Activated naive CD4-positive, alpha-beta T cell treated with anti-CD3 and anti-CD28 coated beads, Interleukin-2, amount 50 U/mL, for 24 hours (primary cell): ENCODE data around the gene RCC2.

Experiments
- H3K27ac Mint-ChIP-seq: one replicate; pipeline ENCODE4 v1.8.0; 2021; ENCODE audit warnings: mild to moderate bottlenecking, mixed read lengths
- H3K27me3 Mint-ChIP-seq: one replicate; pipeline ENCODE4 v1.8.0; 2021; ENCODE audit warnings: mixed read lengths
- H3K36me3 Mint-ChIP-seq: one replicate; pipeline ENCODE4 v1.8.0; 2021; ENCODE audit warnings: mixed read lengths
- H3K4me1 Mint-ChIP-seq: one replicate; pipeline ENCODE4 v1.8.0; 2021; ENCODE audit warnings: mixed read lengths
- H3K4me3 Mint-ChIP-seq: one replicate; pipeline ENCODE4 v1.8.0; 2021; ENCODE audit warnings: mild to moderate bottlenecking, mixed read lengths
- H3K9me3 Mint-ChIP-seq: one replicate; pipeline ENCODE4 v1.8.0; 2021; ENCODE audit warnings: mixed read lengths

RCC2 gene

DNA sequence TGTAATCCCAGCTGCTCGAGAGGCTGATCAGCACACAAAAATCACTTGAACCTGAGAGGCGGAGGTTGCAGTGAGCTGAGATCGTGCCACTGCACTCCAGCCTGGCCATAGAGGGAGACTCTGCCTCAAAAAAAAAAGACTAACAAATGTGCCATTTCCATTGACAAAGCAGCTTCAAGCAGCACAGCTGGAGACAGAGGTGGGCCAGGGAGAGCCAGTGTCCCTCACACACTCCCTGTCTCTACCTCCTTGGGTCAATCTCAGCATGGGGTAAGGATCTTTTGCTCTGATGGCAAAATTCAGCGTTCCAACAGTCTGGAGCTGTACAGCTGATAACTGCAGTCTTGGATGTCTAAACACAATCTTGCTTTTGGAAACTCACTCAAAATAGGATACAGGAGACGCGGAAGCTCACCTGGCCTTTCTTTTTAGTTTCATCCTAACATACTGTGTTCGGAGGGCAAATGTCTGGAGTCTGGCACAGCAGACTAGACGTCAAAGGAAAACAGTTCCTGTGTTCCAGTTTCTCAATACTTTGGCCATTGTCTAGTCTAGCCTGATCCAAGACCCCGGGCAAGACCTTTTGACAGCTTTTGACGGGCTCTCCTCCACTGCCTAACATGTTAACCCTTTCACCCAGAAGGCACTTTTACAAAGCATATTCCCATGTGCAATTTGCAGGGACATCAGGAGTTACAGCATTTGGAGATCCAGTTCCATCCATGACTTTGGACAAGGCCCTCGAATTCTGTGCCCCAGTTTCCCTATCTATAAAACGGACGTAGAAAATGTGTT is 2.9 kb downstream of the RCC2 start:
- H3K36me3 Mint-ChIP-seq = peaks cover 1% of the 10 kb centered on the region
- H3K9me3 Mint-ChIP-seq = no peaks in the 10 kb centered on the region
- no peaks in the 10 kb centered on the region for H3K27me3 Mint-ChIP-seq
- peaks cover 67% of the 10 kb centered on the region for H3K4me1 Mint-ChIP-seq
- H3K4me3 Mint-ChIP-seq = peak overlapping the region; percentile 76
- H3K27ac Mint-ChIP-seq = peak overlapping the region; percentile 74

- H3K9me3 Mint-ChIP-seq = no peaks in the 10 kb centered on the region
- H3K36me3 Mint-ChIP-seq = peaks cover 3% of the 10 kb centered on the region
- H3K27me3 Mint-ChIP-seq = no peaks in the 10 kb centered on the region
- no peak overlapping the region for H3K27ac Mint-ChIP-seq
- H3K4me1 Mint-ChIP-seq = peaks cover 54% of the 10 kb centered on the region
- H3K4me3 Mint-ChIP-seq = no peak overlapping the region
These were observed 4.9 kb downstream of the RCC2 start for GRCh38 chr1:17434601-17435000.

DNA sequence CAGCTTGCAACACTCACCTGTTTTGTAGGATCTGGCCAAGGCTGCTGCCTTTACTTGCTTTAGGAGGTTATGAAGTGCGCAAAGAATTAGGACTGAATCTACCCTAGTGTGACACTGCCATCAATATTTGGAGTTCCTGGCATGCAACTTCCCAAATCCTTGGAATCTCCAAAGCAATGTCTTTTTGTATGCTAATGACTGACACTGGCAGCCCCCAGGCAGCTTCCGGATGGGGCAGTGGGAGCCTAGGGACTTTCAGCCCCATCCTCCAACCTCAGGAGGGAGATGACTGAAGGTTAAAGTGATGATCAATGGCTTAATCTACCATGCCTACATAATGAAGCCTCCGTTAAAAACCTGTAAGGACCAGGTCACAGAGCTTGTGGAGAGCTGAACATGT is 5.5 kb downstream of the RCC2 start:
- Mint-ChIP-seq H3K27ac (no peak overlapping the region), H3K4me3 (no peak overlapping the region)

GRCh38 chr1:17433261-17433660 is 6.2 kb downstream of the RCC2 start:
- Mint-ChIP-seq H3K4me1 (peaks cover 65% of the 10 kb centered on the region), H3K36me3 (peaks cover 3% of the 10 kb centered on the region), H3K27ac (no peak overlapping the region), H3K9me3 (no peaks in the 10 kb centered on the region), H3K4me3 (no peak overlapping the region), H3K27me3 (no peaks in the 10 kb centered on the region)

More for the DNA sequence above, 5.5 kb downstream of the RCC2 start:
- Mint-ChIP-seq H3K27me3 (no peaks in the 10 kb centered on the region), H3K36me3 (peaks cover 3% of the 10 kb centered on the region), H3K4me1 (peaks cover 60% of the 10 kb centered on the region), H3K9me3 (no peaks in the 10 kb centered on the region)

- Mint-ChIP-seq H3K27ac (no peak overlapping the region), H3K36me3 (peaks cover 3% of the 10 kb centered on the region), H3K4me3 (no peak overlapping the region), H3K4me1 (peaks cover 65% of the 10 kb centered on the region), H3K9me3 (no peaks in the 10 kb centered on the region), H3K27me3 (no peaks in the 10 kb centered on the region)
These were observed 7.1 kb downstream of the RCC2 start for GRCh38 chr1:17432412-17432811.

DNA sequence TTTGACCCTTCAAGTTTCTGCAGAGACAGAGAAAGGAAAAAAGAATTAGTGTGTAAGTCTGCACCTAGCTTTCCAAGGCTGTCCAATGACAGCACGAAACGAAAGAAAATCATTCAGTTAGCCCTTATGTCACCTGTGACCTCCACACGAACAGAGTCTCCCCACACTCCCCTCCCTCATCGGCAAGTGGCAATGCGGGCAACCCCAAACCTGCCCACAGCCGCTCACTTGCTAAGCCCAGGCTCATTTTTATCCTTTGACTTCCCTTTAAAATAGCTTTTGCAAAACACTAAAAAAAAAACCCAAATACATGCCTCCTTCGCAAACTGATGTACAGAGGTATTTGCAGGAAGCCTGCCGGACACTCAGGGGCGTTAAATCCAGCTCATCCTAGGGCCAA is 10.3 kb downstream of the RCC2 start:
- Mint-ChIP-seq H3K9me3 (no peaks in the 10 kb centered on the region), H3K4me1 (peaks cover 41% of the 10 kb centered on the region), H3K4me3 (peak overlapping the region; percentile 39), H3K27me3 (no peaks in the 10 kb centered on the region), H3K27ac (no peak overlapping the region), H3K36me3 (peaks cover 9% of the 10 kb centered on the region)

GRCh38 chr1:17427696-17428660 is 11.5 kb downstream of the RCC2 start:
- peak overlapping the region; percentile 70 for H3K27ac Mint-ChIP-seq
- no peak overlapping the region for H3K4me3 Mint-ChIP-seq
- H3K36me3 Mint-ChIP-seq = peaks cover 11% of the 10 kb centered on the region
- H3K27me3 Mint-ChIP-seq = no peaks in the 10 kb centered on the region
- no peaks in the 10 kb centered on the region for H3K9me3 Mint-ChIP-seq
- peaks cover 30% of the 10 kb centered on the region for H3K4me1 Mint-ChIP-seq

DNA sequence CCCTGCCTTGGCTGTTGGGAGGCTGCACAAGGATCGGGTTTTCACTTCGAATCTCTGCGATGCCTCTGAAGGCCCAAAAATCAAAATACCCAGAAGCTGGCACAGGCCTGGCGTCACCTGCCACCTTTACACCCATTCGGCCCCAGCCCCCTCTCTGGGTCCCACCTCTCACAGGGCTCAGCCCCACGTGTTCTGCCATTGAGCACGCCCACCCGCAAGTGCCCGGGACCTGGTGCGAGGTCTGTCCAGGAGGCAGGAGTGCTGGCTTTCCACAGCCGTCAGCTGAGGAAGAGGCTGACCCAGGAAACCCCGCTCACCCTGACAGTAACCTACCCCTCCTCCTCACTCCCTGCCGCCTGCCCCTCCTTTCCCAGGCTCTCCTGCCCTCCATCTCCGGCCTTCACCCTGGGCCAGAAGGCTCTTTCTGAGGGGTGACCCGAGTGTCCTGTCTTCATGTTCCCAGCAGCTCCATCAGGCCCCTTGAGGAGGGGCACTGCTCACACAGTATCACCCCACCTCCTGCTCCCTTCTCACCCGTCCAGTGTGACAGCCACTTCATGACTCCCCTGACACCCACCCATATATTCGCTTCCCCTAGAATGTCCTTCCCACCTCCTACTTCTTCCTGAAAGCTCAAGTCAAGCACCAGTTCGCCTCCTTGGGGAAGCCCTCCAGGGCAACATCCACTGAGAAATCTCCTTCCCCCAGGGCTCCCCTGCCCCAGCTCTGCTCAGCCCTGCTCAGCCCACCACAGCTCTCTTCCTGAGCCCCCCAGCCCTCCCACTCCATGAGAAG is 13.5 kb downstream of the RCC2 start:
- Mint-ChIP-seq H3K27me3 (no peaks in the 10 kb centered on the region), H3K27ac (no peak overlapping the region), H3K4me1 (peaks cover 18% of the 10 kb centered on the region), H3K9me3 (no peaks in the 10 kb centered on the region), H3K4me3 (no peak overlapping the region), H3K36me3 (peaks cover 11% of the 10 kb centered on the region)

GRCh38 chr1:17423781-17424245 is 15.7 kb downstream of the RCC2 start:
- no peaks in the 10 kb centered on the region for H3K9me3 Mint-ChIP-seq
- H3K27me3 Mint-ChIP-seq = no peaks in the 10 kb centered on the region
- peaks cover 14% of the 10 kb centered on the region for H3K36me3 Mint-ChIP-seq
- H3K4me3 Mint-ChIP-seq = no peak overlapping the region
- peaks cover 12% of the 10 kb centered on the region for H3K4me1 Mint-ChIP-seq
- H3K27ac Mint-ChIP-seq = peak overlapping the region; percentile 12

DNA sequence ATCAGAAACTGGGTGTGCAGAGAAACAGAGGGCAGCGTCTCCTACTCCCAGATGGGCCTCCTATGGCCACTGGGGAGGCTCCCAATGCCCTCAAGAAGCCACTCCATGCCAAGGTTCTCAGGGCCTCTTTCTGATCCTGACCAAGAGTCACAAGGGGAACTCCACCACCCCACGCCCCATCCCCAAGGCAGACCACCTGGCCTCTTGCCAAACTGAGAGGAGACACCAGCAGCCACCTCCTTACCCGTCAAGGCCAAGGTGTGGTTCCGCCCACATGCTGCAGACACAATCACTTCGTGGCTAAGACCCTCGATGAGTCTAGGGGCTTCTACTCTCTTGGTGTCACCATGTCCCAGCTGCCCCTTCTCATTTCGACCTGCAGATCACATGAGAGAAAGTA is 17.0 kb downstream of the RCC2 start:
- peaks cover 8% of the 10 kb centered on the region for H3K4me1 Mint-ChIP-seq
- no peaks in the 10 kb centered on the region for H3K9me3 Mint-ChIP-seq
- no peak overlapping the region for H3K27ac Mint-ChIP-seq
- peaks cover 16% of the 10 kb centered on the region for H3K36me3 Mint-ChIP-seq
- no peaks in the 10 kb centered on the region for H3K27me3 Mint-ChIP-seq
- H3K4me3 Mint-ChIP-seq = no peak overlapping the region

- Mint-ChIP-seq H3K36me3 (peaks cover 17% of the 10 kb centered on the region), H3K27me3 (no peaks in the 10 kb centered on the region), H3K27ac (no peak overlapping the region), H3K4me3 (no peak overlapping the region), H3K9me3 (no peaks in the 10 kb centered on the region), H3K4me1 (peaks cover 5% of the 10 kb centered on the region)
These were observed 19.0 kb downstream of the RCC2 start for GRCh38 chr1:17420391-17420918.

DNA sequence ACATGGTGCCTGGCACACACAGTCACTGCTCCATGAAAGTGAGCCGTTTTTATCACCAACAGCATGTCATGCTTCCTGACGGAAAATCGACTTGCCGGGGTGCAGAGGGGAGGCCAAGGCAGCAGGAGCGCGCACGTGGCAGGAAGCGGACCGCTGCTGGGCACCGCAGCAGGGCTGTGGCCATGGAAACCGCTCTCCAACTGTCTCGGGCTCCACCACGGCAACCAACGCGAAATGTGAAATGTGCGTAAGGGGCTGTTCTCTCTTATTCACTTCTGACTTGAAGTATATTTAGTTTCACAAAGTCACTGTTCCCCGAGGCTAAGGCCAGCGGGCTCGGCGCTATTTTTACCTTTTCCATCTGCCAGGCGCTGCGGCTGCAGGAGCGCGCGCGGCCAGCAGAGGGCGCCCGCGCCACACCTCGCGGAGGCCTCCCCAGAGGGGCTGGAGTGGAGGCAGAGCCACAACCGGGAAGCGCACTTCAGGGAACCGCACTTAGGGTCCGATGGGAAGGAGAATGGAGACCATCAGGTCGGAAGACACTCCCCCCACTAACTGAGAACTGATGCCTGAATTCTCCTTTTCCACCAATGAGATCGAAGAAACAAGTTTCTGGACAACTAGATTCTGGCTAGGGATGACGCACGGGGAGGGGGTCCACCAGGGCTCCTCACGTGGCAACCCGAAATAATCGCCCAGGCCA is 19.7 kb downstream of the RCC2 start:
- H3K36me3 Mint-ChIP-seq = peaks cover 21% of the 10 kb centered on the region
- H3K4me3 Mint-ChIP-seq = no peak overlapping the region
- no peaks in the 10 kb centered on the region for H3K9me3 Mint-ChIP-seq
- no peak overlapping the region for H3K27ac Mint-ChIP-seq
- peaks cover 5% of the 10 kb centered on the region for H3K4me1 Mint-ChIP-seq
- no peaks in the 10 kb centered on the region for H3K27me3 Mint-ChIP-seq

DNA sequence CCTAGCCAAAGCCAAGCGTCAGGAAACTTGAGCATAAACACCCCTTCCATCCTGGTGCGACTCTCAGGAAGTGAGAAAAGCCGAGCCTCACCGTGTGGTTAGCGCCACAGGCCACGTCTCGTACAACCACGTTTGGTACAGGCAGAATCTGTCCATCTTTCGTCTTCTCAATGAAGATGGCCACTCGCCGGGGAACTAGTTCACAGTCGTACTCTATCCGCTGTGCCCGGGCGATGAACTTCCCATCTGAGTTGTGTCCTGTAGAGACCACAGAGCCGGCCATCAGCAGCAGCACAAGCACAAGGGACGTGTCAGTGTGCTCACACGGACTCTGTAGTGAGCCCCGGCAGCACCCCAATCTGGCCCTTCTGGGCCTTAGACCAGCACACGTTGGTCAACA is 23.1 kb downstream of the RCC2 start:
- Mint-ChIP-seq H3K36me3 (peaks cover 22% of the 10 kb centered on the region), H3K4me1 (peaks cover 5% of the 10 kb centered on the region), H3K9me3 (no peaks in the 10 kb centered on the region), H3K27ac (no peak overlapping the region), H3K27me3 (no peaks in the 10 kb centered on the region), H3K4me3 (no peak overlapping the region)

- H3K9me3 Mint-ChIP-seq = no peaks in the 10 kb centered on the region
- no peaks in the 10 kb centered on the region for H3K4me1 Mint-ChIP-seq
- H3K36me3 Mint-ChIP-seq = peaks cover 19% of the 10 kb centered on the region
- H3K27ac Mint-ChIP-seq = no peak overlapping the region
- no peaks in the 10 kb centered on the region for H3K27me3 Mint-ChIP-seq
- H3K4me3 Mint-ChIP-seq = no peak overlapping the region
These were observed 25.5 kb downstream of the RCC2 start for GRCh38 chr1:17414022-17414421.
